Measurements from ENCODE around the gene FAH. TPM values are rescaled to one million over a fixed set of nuclear protein-coding genes. Genes with fewer than 3 reads are reported as not detected.

FAH gene
- total RNA-seq, 2 experiments from 2014 or later: 58.9 to 61.0 TPM

DNA sequence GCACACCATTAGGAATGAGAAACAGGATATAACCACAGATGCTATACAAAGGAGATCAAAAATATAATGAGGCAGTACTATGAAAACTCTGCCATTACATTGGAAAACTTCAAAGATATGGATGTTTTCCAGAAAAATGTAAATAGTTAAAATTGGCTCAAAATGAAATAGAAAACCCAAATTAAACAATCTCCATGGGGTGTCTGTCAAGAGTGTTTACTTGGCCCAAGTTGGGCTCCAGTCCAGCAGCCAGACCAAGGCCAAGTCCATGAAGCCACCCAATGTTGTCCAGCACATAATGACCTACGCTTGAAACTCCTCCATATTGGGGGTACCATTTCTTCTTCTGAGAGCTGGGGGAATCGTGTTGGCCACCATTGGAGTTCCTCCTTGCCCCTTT, 62.1 kb downstream of the FAH start:
- ATAC-seq (no peak), DNase-seq (no peak)
- intact Hi-C loops (cut with micrococcal nuclease): no loop called here
- Mint-ChIP-seq H3K9me3 (no peaks in the 10 kb centered on the region), H3K27me3 (peaks cover 16% of the 10 kb centered on the region), H3K27ac (no peak overlapping the region), H3K4me1 (ENCODE audit: low read depth) (no peaks in the 10 kb centered on the region), H3K36me3 (ENCODE audit: low read depth) (no peaks in the 10 kb centered on the region), H3K4me3 (no peak overlapping the region)
- ChIA-PET CTCF (no interaction called here), POLR2A (no interaction called here)
- no peak for TF ChIP-seq CTCF (IDR thresholded peaks at IDR 0.05)

DNA sequence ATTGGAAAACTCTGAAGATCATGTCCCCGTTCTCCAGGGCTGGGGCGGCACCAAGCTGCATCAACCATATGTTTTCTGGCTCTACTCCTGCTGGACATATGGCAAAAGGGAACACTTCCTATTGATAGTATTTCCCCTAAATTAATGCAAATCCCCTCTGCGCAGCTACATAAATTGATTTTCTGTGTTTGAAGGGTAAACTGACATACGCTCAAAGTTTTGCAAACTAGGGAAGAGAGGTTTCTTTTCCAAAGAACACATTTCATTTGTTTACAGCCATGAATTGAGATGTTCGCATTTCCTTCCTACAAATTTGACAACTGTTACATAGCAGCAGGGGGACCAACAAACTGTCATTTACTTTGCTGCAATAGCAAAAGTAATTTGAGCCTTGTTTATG, 63.3 kb downstream of the FAH start:
- Mint-ChIP-seq H3K27ac (no peak overlapping the region), H3K36me3 (ENCODE audit: low read depth) (no peaks in the 10 kb centered on the region), H3K27me3 (peaks cover 14% of the 10 kb centered on the region), H3K4me3 (no peak overlapping the region), H3K4me1 (ENCODE audit: low read depth) (no peaks in the 10 kb centered on the region), H3K9me3 (no peaks in the 10 kb centered on the region)
- ATAC-seq (no peak), DNase-seq (no peak)
- ChIA-PET POLR2A (no interaction called here), CTCF (no interaction called here)
- no peak for TF ChIP-seq CTCF (IDR thresholded peaks at IDR 0.05)
- intact Hi-C loops (cut with micrococcal nuclease): no loop called here

GRCh38 chr15:80216911-80217310, 64.1 kb downstream of the FAH start:
- H3K9me3 Mint-ChIP-seq: no peaks in the 10 kb centered on the region
- intact Hi-C loops (cut with micrococcal nuclease): no loop called here
- ChIA-PET CTCF (no interaction called here), POLR2A (no interaction called here)
- H3K27me3 Mint-ChIP-seq: peaks cover 14% of the 10 kb centered on the region
- H3K27ac Mint-ChIP-seq: no peak overlapping the region
- H3K4me3 Mint-ChIP-seq: no peak overlapping the region
- no peaks in the 10 kb centered on the region for H3K36me3 Mint-ChIP-seq (ENCODE audit: low read depth)
- ATAC-seq (no peak), DNase-seq (no peak)
- TF ChIP-seq CTCF (IDR thresholded peaks at IDR 0.05): no peak
- H3K4me1 Mint-ChIP-seq (ENCODE audit: low read depth): no peaks in the 10 kb centered on the region

DNA sequence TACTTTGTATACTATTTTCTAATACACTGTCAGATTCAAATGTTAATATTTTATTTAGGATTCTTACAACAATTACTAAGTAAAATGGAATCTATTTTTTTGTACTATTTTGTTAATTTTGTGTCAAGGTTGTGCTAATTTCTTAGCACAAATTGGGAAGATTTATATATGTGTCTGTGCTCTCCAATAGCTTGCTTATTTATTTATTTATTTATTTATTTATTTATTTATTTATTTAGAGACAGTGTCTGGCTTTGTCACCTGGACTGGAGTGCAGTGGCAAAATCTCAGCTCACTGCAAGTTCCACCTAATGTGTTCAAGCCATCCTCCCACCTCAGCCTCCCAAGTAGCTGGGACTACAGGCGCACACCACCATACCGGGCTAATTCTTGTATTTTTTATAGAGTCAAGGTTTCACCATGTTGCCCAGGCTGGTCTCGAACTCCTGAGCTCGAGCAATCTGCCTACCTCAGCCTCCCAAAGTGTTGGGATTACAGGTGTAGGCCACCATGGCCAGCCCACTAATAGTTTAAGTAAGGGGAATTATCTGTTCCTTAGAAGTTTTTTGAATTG, 64.6 kb downstream of the FAH start:
- no peak for ATAC-seq
- intact Hi-C loops (cut with micrococcal nuclease): no loop called here
- no peak overlapping the region for H3K27ac Mint-ChIP-seq
- no peaks in the 10 kb centered on the region for H3K9me3 Mint-ChIP-seq
- ChIA-PET POLR2A (no interaction called here), CTCF (no interaction called here)
- no peaks in the 10 kb centered on the region for H3K4me1 Mint-ChIP-seq (ENCODE audit: low read depth)
- peaks cover 14% of the 10 kb centered on the region for H3K27me3 Mint-ChIP-seq
- H3K36me3 Mint-ChIP-seq (ENCODE audit: low read depth): no peaks in the 10 kb centered on the region
- H3K4me3 Mint-ChIP-seq: no peak overlapping the region
- DNase-seq: no peak
- TF ChIP-seq CTCF (IDR thresholded peaks at IDR 0.05): no peak

GRCh38 chr15:80219955-80220354, 67.2 kb downstream of the FAH start:
- no peak for TF ChIP-seq CTCF (IDR thresholded peaks at IDR 0.05)
- peaks cover 11% of the 10 kb centered on the region for H3K27me3 Mint-ChIP-seq
- no peaks in the 10 kb centered on the region for H3K4me1 Mint-ChIP-seq (ENCODE audit: low read depth)
- CTCF ChIA-PET: no interaction called here
- intact Hi-C loops (cut with micrococcal nuclease): no loop called here
- ATAC-seq (no peak), DNase-seq (no peak)
- no peaks in the 10 kb centered on the region for H3K9me3 Mint-ChIP-seq
- H3K4me3 Mint-ChIP-seq: no peak overlapping the region
- POLR2A ChIA-PET: no interaction called here
- no peak overlapping the region for H3K27ac Mint-ChIP-seq
- no peaks in the 10 kb centered on the region for H3K36me3 Mint-ChIP-seq (ENCODE audit: low read depth)
